ENCODE data around the gene PPP1CB. TPM values are rescaled to one million over a fixed set of nuclear protein-coding genes. Genes with fewer than 3 reads are reported as not detected.

PPP1CB gene
- total RNA-seq, 1 donor from 2014 or later: 373 TPM

DNA sequence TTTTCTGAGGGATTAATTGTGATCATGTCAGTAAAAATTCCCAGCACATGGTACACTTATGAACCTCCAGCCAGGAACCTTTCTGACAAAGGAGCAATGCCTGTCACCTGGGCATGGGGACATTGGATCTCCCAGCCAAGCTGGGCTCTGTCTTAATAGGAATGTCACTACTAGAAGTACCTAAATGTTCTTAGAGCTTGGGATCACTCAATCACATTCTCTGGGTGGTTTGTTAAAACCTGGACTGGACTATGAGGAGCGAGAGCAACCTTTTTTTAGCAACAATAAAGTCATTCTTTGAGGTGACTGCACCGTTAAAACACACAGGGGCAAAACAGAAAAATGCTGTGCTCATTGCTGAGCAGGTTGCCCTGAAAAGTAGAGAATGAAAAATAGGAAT, 6.4 kb upstream of the PPP1CB start:
- no peak for DNase-seq (ENCODE audit: low spot score)

DNA sequence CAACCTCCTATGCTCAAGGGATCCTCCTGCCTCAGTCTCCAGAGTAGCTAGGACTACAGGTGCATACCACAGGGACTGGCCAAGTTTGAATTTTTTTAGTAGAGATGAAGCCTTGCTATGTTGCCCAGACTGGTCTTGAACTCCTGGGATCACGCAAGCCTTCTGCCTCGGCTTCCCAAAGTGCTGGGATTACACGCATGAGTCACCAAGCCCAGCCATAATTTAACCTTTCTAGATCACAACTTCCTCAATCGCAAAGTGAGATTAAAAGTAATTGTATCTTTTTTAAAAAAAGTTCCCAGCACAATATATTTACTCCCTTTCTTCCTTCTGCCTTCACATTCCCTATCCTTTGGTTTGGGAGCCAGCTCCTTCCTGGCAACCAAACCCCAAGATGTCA, 5.8 kb upstream of the PPP1CB start:
- DNase-seq (ENCODE audit: low spot score): no peak

DNA sequence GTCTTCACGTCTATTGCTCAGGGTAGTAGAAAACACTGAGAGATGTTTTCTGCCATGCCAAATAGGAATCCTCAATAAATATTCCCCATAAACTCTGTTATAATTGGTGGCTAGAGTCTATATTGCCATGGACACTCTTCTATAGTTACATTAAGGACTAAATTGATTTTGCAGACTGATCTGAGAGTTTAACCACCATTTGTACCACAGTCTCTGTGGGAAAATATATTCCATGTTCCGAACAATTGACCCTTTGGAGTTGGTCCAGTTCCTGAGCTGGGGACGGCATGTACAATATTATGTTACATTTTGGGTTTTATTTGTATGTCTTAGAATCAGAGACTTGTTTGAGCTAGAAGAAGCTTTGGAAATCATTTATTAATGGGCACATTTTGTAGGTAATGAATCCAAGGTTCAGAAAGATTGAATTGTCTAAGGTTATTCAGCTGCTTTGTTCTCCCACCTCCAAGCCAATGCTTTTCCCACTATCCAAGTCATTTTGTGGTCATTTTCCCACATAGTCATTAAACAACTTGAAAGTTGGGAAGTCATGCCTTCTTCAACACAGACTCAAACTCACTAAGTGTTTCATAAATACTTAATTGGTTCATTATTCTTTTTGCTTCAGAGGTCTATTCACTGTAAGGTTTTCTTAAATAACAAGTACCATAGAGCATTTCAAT, 5.1 kb upstream of the PPP1CB start:
- no peak for DNase-seq (ENCODE audit: low spot score)

DNA sequence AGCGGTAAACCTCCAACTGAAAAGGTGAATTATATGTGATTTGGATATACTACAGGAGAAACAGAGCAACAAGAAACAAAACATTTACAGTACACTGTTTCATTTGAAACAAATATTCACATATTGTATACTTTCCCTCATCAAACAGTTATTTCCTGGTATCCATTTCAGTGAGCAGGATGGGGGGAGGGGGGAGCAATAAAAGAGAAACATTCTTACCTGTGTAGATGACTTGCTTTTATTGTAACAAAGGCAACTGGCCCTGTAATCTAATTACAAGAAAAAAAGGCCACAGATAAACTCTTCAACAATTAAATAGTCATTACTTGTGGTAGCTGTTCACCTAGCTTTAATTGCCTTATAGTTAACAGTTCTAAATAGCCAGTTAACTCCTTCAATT, 3.9 kb upstream of the PPP1CB start:
- no peak for DNase-seq (ENCODE audit: low spot score)

DNA sequence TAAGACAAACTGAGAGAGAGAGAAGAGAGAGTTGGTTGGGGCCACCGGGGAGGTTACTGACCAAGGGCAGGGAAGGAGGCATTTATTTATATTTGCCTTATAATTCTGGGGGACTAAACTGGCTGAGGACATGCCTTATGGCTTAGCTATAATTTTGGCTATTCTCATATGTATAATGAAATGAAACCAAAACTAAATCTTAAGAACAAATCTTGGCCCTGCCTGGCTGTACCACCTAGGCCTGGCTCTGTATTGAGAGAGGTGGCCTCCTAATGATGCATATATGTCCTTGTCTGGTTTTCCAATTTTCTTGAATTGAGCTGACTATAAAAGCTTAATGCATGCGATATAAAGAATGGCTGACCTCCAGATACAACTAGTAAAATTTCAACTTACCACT, 3.5 kb upstream of the PPP1CB start:
- DNase-seq (ENCODE audit: low spot score): no peak

DNA sequence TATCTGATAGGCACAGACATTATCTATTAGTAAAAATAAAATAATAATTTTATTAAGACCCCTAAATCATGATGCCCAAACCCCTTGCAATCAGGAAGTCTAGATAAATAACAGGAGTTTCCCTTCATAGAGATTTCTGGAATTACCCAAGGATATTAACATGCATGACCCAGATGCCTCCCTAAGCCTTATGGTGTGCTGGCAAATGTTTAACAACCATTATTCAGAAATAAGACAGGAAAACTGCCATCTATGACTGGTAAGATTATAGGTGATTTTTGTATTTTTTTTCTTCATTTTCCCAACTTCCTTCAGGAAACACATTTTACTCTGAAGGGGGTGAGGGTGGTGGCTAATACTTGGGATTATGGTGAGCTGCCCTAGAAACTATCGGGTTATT, 2.7 kb upstream of the PPP1CB start:
- no peak for DNase-seq (ENCODE audit: low spot score)

DNA sequence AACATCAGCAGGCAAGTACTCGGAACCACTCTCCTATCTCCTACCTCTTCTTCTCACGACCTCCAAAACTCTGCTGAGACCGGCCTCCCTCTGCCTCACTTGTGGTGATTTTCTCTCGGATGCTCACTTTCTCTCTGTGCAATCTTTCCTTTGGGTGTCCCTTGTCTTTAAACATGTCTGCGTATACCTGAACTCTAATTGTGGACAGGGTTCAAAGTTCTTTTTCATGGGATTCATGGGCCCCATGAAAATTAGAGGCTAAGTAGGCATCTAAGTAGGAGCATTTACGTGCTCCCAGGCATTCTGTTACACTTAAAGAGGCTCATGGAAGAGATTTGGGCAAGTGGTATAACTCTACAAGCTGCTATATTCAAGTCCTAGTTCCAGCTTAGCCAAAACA, 2.1 kb upstream of the PPP1CB start:
- no peak for DNase-seq (ENCODE audit: low spot score)

DNA sequence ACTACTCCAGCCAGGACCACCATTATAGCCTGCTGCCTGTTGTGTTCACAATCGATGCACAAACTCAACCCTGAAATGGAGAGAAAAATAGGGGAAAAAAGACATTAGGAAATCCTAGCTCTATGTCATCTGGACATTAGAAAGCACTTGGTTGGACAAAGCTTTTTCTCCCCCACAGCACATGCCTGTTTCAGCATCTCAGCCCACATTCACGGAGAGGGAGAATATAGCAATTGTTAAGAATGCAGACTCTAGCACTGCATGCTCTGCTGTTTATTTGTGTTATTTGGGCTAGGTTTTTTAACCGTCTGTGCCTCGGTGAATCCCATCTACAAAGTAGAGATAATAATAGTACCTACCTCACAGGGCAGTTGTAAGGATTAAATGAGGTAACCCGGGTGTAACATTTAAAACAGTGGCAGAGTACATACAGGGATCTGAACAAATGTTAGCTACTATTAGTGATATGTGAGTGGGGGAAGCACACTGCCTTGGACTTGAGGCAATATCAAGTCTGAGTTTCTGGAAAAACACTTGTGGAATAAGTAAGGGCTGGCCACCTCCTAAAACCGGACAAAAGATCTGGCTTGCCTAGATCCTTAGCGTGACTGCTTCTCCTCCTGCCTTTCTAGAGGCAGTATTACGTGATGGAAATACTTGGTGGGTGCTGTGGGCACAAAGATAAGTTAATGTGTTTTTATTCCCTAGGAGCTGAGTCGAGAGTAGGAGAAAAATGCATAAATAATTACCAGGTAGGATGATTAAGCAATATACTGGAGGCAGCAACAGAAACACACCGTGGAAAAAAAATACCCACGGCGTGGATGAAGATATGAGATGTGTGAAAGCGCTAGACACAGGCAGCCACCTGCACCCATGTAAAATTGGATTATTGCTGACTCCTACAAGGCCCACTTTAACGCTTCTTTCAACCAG, 1.0 kb upstream of the PPP1CB start:
- DNase-seq (ENCODE audit: low spot score): no peak

DNA sequence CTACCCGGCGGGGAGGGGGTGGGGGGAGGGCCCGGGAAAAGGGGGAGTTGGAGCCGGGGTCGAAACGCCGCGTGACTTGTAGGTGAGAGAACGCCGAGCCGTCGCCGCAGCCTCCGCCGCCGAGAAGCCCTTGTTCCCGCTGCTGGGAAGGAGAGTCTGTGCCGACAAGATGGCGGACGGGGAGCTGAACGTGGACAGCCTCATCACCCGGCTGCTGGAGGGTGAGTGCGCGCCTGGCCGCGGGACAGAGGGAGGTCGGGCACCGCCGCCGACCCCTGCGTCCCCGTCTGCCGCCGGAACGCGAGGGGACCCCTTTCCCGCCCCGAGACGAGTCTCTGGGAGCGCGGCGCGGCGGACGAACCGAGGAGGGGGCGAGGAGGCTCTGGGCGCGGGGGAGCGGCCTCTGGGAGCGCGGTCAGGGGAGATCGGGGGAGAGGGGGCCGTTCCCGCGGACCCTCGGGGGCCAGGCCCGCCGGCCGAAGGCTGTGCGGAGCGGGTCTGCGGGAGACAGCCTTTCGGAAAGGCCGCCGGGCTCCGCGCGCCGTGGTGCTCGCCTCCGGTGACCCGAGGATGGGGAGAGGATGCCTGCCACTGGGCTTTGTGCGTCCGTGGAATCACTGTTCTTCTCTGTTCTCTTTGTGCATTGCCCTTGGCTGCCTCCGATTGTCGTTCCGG, 463 bp downstream of the PPP1CB start:
- DNase-seq (ENCODE audit: low spot score): no peak

DNA sequence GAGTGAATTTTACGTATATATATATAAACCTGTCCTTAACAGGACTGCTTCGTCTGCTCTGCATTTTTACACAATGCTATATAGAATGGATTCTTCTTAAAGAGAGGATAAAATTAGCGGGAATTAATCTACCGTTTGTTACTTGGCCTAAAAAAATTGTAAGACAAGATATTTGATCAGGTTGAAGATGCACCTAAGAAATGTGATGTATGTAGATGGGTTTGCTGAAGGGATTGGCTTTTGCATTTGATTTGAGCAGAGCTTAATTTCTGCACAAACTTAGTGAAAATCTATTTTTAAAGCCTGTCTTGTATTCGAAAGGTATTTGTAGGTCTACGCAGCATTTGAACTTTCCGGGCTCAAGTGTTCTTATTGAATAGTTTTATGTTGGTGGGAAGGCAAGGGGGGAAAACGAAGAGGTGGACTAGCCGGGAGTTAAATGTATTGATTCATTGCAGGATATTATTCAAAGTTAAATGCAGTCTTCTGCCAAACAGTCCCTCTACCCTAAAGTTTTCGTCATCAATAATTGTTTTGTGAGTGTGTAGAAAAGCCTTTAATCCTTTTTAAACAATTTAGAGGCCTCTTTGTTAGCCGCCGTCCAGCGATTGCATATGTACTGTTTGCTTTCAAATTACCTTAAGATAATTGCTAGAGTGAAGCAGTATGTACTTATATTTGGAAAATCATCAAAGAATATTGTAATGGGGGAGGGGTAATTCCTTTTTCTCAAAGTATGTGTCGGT, 1.2 kb downstream of the PPP1CB start:
- no peak for DNase-seq (ENCODE audit: low spot score)

DNA sequence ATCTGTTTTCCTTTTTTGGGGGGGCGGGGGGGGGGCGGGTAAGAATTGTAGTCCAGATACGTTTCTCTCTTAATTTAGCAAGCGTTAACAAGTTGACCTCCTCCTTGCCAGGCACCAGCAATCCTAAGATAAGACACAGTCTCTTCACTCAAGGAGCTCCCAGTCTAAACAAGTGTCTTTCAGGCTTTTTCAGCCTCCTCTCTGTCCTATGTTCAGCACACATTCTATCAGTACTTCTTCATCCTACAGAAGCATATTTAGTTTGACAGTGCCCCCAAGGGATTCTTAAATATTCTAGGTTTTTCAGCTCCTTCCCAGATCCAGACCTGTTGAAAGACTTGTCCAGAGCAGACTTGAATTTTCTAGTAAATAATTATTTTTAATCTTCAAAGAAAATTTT, 2.7 kb downstream of the PPP1CB start:
- DNase-seq (ENCODE audit: low spot score): no peak

DNA sequence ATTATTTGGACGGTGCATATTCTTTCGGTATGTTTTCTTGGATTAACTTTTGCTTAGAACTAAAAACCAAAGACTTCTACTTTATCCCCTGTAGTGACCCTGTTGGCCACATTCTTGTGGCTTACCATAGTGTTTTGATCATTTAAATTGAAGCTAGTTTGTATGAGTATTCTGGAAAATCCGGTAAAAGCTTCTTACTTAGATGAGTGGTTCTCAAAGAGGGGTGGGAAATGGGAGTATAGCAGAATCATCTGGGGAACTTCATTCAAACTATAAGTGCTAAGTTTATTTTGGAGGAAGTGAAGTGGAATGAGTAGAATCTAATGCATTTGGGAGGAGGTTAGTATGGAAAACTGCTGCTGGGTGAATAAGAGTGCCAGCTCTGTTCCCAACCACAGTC, 3.8 kb downstream of the PPP1CB start:
- DNase-seq (ENCODE audit: low spot score): no peak

DNA sequence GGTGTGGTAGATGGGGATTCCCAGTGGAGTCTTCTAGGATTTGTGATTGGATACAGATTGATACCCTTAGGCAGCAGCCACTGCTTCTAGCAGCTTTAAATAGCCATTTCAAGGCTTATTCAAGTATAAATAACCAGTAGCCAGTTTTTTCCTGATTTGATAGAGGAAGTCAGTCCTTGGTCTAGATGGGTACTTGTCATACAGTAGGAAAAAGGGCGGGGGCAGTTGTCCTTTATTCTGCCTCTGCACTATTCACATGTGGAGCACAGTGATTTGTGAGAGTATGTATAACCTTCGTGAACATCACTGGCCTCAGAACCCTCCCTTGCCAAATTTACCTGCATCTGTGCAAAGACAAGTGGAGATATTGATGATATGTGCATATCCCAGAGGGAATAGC, 6.8 kb downstream of the PPP1CB start:
- no peak for DNase-seq (ENCODE audit: low spot score)

DNA sequence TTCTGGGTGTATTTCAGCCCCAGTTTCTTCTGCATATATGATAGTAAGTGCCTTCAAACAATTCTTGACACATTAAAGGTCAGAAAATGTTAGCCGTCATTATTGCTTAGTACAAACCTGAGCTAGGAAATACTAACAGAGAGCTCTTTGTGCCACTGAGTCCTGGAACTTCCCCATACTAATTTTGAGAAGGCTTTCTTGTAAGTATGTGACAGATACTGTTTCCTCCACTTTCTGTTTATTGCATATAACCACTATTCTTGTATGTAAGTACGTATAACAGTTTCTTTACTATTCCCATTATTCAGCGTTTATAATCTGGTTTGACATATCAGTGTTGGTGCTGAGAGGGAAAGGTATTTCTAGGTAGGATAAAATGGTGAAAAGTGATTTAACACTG, 9.8 kb downstream of the PPP1CB start:
- DNase-seq (ENCODE audit: low spot score): no peak

DNA sequence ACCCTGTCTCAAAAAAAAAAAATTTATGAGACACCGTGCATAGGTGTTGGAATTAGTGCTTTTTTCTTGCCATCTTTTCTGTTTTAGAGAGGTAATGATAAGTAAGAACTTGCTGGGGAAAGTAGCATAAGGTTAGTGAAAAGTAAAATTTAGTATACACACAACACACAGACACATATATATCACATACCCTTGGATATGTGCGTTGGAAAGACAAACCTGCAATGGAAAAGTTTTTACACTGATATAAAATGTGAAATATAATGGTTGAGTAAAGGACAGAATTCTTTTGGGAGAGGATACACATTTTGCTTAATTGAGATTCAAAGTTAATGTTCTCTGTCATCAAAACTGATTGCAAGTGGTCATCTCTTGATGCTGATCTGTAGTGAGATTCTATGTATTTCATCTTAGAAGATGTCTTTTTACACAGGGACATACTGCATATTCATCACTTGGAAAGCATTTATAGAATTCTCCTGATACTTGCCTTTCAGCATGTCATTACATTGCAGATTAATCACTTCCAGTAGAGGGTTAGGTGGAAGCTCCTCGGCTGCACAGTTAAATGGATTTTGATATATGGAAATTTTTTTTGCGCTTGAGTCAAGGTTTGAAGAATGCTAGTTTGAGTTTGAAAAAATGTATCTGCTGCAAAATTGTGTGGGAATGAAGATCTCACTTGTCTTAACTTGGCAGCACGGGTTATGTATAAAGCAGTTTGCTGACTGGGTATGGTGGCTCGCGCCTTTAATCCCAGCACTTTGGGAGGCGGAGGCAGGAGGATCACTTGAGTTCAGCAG, 13.5 kb downstream of the PPP1CB start:
- no peak for DNase-seq (ENCODE audit: low spot score)

DNA sequence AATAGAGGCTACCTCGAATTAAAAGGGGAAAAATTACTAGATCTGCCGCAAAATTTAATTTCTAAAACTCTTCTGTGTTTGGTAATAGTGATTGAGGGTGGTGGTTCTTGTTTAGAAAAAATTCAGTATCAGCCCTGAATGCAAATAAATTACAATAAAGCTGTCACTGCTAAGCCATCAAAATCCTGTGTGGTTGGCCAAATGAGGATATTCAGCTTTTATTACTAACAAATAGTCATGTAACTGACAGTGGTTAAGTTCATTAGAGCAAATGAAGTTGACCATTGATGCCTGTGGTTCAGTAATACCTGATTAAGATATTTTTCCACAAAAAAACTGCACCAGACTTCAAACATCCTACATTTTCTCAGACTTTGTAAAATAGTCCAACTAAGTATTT, 14.4 kb downstream of the PPP1CB start:
- no peak for DNase-seq (ENCODE audit: low spot score)

DNA sequence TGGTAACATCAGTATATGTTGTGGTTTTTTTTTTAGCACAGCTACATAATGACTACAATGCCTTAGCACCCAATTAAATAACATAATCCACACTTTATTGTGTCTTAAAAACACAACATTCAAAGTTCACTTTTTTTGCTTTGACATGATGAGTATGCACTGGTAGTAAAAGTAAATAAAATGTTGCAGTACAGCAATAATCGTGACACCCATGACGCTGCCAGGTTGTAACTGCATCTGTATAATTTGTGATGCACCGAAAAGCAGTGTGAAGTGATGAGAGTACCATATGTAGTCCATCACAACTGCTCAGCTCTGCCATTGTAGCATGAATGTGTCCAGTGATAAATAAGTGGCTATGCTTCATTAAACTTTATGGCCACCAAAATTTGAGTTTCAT, 15.7 kb downstream of the PPP1CB start:
- no peak for DNase-seq (ENCODE audit: low spot score)

DNA sequence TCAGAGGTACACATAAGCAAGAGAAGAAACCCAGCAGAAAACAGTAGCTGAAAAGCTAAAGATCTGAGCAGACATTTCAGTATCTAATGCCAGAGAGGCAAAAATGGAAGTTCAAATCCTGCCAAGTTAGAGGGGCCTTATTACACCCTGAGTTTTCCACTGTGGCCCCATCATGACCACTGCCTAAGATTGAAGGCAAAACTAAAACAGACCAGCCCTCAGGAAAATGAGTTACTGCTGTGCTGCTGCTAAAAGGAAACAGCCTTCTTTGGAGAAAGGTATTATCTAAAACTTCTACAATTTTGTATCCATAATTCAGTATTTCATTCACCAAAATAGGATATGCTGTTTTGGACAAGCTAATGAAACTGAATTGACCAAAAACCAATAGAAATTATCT, 16.8 kb downstream of the PPP1CB start:
- no peak for DNase-seq (ENCODE audit: low spot score)

DNA sequence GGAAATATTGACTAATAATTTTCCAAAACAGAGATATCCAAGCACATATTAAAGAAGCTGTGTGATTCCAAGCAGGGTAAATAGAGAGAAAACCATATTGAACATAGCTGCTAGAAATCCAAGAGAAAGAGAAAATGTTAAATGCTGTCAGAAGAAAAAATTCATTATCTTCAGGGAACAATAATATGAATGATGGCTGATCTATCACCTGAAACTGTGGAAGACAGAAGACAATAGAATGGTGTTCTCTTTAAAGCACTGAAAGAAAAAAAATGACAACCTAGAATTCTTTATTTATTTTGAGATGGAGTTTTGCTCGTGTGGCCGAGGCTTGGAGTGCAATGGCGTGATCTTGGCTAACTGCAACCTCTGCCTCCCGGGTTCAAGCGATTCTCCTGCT, 17.3 kb downstream of the PPP1CB start:
- no peak for DNase-seq (ENCODE audit: low spot score)

DNA sequence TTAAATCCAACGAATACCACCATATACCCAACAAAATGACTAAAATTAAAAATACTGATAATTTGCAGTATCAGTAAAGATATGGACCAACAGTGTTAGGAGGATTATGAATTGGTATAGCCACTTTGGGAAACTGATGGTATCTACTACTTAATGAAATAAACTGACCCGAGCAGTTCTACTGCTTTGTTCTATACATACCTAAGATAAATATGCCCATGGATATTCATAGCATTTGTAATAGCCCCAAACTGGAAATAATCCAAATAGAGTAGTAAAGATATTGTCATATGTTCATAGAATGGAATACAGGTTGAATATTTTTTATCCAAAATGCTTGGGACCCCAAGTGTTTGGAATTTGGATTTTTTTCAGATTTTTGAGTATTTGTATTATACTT, 20.7 kb downstream of the PPP1CB start:
- no peak for DNase-seq (ENCODE audit: low spot score)

DNA sequence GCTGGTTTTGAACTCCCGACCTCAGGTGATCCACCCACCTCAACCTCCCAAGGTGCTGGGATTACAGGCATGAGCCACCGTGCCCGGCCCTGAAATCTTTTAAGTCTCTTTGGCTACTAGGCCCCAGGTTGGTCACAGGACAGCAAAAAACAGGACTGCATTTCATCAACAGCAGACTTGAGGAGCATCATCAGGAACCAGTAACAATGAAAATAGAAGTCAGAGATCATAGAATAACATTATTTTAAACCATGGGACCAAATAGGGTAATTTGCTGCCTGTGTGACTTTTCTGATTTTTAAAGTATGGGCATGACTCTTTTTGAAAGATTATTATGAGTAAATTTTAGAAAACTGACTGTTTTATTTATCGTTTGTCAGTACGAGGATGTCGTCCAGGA, 24.8 kb downstream of the PPP1CB start:
- no peak for DNase-seq (ENCODE audit: low spot score)

Data from ureter (tissue), 1 donor.